A549 (cell line): ENCODE results near the gene FAM20B. TPM values are rescaled to one million over a fixed set of nuclear protein-coding genes. Genes with fewer than 3 reads are reported as not detected.

Experiments used
- ATAC-seq, 2 experiments: fragments of 200-7000 bp in 1 of 2; fragments of >200 bp in 1 of 2; cut with Nextera tagmentation in 1 of 2; cut with Tn5 transposase in 1 of 2; 3 replicates each; pipeline versions ENCODE4 v1.8.0 to v1.9.1; 2018 to 2020; ENCODE audit warnings: mild to moderate bottlenecking in 1 of 2, moderate library complexity in 1 of 2
- CTCF ChIA-PET: fragments of 300-600 bp; sonication (Branson Sonifier 250); formaldehyde crosslinking; extraction: SDS; loops from one replicate; lab custom pipeline; 2021; ENCODE audit warnings: antibody characterized with exemption, inconsistent platforms; lab: Yijun Ruan, JAX
- POLR2A ChIA-PET: fragments of 350-600 bp; formaldehyde crosslinking; extraction: SDS; loops from one replicate; lab custom pipeline; 2021; ENCODE audit warnings: antibody characterized with exemption, inconsistent platforms; lab: Yijun Ruan, JAX
- DNase-seq, 2 experiments: peaks; one replicate each; pipeline versions ENCODE4 v3.0.0 to v3.0.0-alpha.2; 2011 to 2016; ENCODE audit warnings: low read depth in 1 of 2, low spot score in 1 of 2
- FAIRE-seq: peaks from 2 replicates; lab custom pipeline; 2011; peaks lifted over from hg19 to GRCh38; lab: Jason Lieb, UNC
- H3K27ac ChIP-seq, 2 experiments: fragments of >200 bp; sonication (Bioruptor Twin); formaldehyde crosslinking; 3 replicates each; pipeline ENCODE4 v1.5.1; 2016 to 2017
- H3K4me1 ChIP-seq: fragments of >200 bp; sonication (Bioruptor Twin); formaldehyde crosslinking; 3 replicates; pipeline ENCODE4 v1.6.1; 2016
- H3K4me2 ChIP-seq: fragments of >200 bp; sonication (Bioruptor Twin); formaldehyde crosslinking; 3 replicates; pipeline ENCODE4 v1.6.1; 2016
- H3K4me3 ChIP-seq: fragments of >200 bp; sonication (Bioruptor Twin); formaldehyde crosslinking; 3 replicates; pipeline ENCODE4 v1.5.1; 2016
- H3K9me3 ChIP-seq: fragments of >200 bp; sonication (Bioruptor Twin); formaldehyde crosslinking; 3 replicates; pipeline ENCODE4 v1.6.1; 2016
- BHLHE40 ChIP-seq: IDR thresholded peaks from 2 replicates; pipeline ENCODE4 v1.6.1; 2012; ENCODE audit warnings: low read depth, low read length, inconsistent platforms
- EHMT2 ChIP-seq: fragments of 200-600 bp; sonication (generic); IDR thresholded peaks from 2 replicates; pipeline ENCODE4 v1.6.1; 2016; ENCODE audit warnings: antibody characterized with exemption, low read depth, mild to moderate bottlenecking, moderate library complexity
- EP300 ChIP-seq, 2 experiments: fragments of >200 bp; sonication (Bioruptor Twin); formaldehyde crosslinking; IDR thresholded peaks; 2 replicates in 1 of 2; 3 replicates in 1 of 2; pipeline ENCODE4 v1.6.1; 2016 to 2017
- FOSL2 ChIP-seq, 2 experiments: fragments of 450-650 bp in 1 of 2; fragments of >200 bp in 1 of 2; sonication (Bioruptor Twin) in 1 of 2; formaldehyde crosslinking; IDR thresholded peaks; 2 replicates each; pipeline versions ENCODE4 v1.5.0 to v1.6.1; 2016 to 2020; ENCODE audit warnings: mild to moderate bottlenecking in 1 of 2, moderate library complexity in 1 of 2
- FOXS1 ChIP-seq: fragments of 250-450 bp; sonication (Bioruptor Pico); IDR thresholded peaks from 2 replicates; pipeline ENCODE4 v1.5.0; 2020; ENCODE audit warnings: mild to moderate bottlenecking, moderate library complexity
- HDAC2 ChIP-seq: fragments of 200-600 bp; sonication (generic); IDR thresholded peaks from 2 replicates; pipeline ENCODE4 v1.6.1; 2016
- HOXB13 ChIP-seq: fragments of 250-450 bp; sonication (Bioruptor Pico); IDR thresholded peaks from 2 replicates; pipeline ENCODE4 v1.5.0; 2020; ENCODE audit warnings: low read depth, mild to moderate bottlenecking, moderate library complexity
- HOXB5 ChIP-seq: fragments of 250-450 bp; sonication (Bioruptor Pico); IDR thresholded peaks from 2 replicates; pipeline ENCODE4 v1.5.0; 2020; ENCODE audit warnings: mild to moderate bottlenecking, moderate library complexity
- JUN ChIP-seq, 2 experiments: fragments of >200 bp; sonication (Bioruptor Twin); formaldehyde crosslinking; IDR thresholded peaks; 2 replicates in 1 of 2; 3 replicates in 1 of 2; pipeline ENCODE4 v1.6.1; 2016 to 2017
- KDM1A ChIP-seq: fragments of 200-600 bp; sonication (generic); IDR thresholded peaks from 2 replicates; pipeline ENCODE4 v1.6.1; 2016; ENCODE audit warnings: low read depth, mild to moderate bottlenecking
- KDM5A ChIP-seq: fragments of 200-600 bp; sonication (generic); IDR thresholded peaks from 2 replicates; pipeline ENCODE4 v1.6.1; 2016; ENCODE audit warnings: antibody characterized with exemption, mild to moderate bottlenecking
- MAFK ChIP-seq: fragments of 450-650 bp; IDR thresholded peaks from 2 replicates; pipeline ENCODE4 v1.6.1; 2014; ENCODE audit not compliant: partially characterized antibody
- MAZ ChIP-seq: fragments of 150-350 bp; IDR thresholded peaks from 2 replicates; pipeline ENCODE4 v1.6.1; 2014; ENCODE audit warnings: antibody characterized with exemption, low read depth, low read length, borderline replicate concordance
- NFE2L2 ChIP-seq: fragments of 150-350 bp; conservative IDR thresholded peaks from 2 replicates; pipeline ENCODE4 v1.6.1; 2014; ENCODE audit warnings: low read length
- NPAS2 ChIP-seq: fragments of 250-450 bp; sonication (Bioruptor Pico); IDR thresholded peaks from 2 replicates; pipeline ENCODE4 v1.8.0; 2022; ENCODE audit warnings: mild to moderate bottlenecking, moderate library complexity, borderline replicate concordance
- PHF8 ChIP-seq: fragments of 200-600 bp; sonication (generic); IDR thresholded peaks from 2 replicates; pipeline ENCODE4 v1.6.1; 2016; ENCODE audit warnings: low read depth, mild to moderate bottlenecking, antibody characterized with exemption, moderate library complexity, borderline replicate concordance
- POLR2A ChIP-seq: IDR thresholded peaks from 2 replicates; pipeline ENCODE4 v1.6.1; 2012; ENCODE audit warnings: mild to moderate bottlenecking, low read length
- RAD21 ChIP-seq, 2 experiments: fragments of >200 bp in 1 of 2; sonication (Bioruptor Twin) in 1 of 2; formaldehyde crosslinking in 1 of 2; IDR thresholded peaks in 1 of 2; conservative IDR thresholded peaks in 1 of 2; 2 replicates in 1 of 2; 3 replicates in 1 of 2; pipeline ENCODE4 v1.6.1; 2012 to 2018; ENCODE audit warnings: inconsistent platforms in 1 of 2
- RARB ChIP-seq: fragments of 250-450 bp; sonication (Bioruptor Pico); IDR thresholded peaks from 2 replicates; pipeline ENCODE4 v1.8.0; 2021; ENCODE audit warnings: mild to moderate bottlenecking, moderate library complexity
- RFX5 ChIP-seq: fragments of 450-650 bp; IDR thresholded peaks from 2 replicates; pipeline ENCODE4 v1.7.1; 2014; ENCODE audit warnings: antibody characterized with exemption, mild to moderate bottlenecking, moderate library complexity
- RNF2 ChIP-seq: fragments of 200-600 bp; sonication (generic); IDR thresholded peaks from 2 replicates; pipeline ENCODE4 v1.6.1; 2016; ENCODE audit warnings: low read depth, mild to moderate bottlenecking, antibody characterized with exemption, moderate library complexity, borderline replicate concordance
- SMC3 ChIP-seq: fragments of >200 bp; sonication (Bioruptor Twin); formaldehyde crosslinking; IDR thresholded peaks from 3 replicates; pipeline ENCODE4 v1.6.1; 2018; ENCODE audit warnings: inconsistent platforms
- TP53 ChIP-seq: fragments of 250-450 bp; sonication (Bioruptor Pico); IDR thresholded peaks from 2 replicates; pipeline ENCODE4 v1.5.0; 2021; ENCODE audit warnings: mild to moderate bottlenecking, moderate library complexity
- ZFP36 ChIP-seq: fragments of 450-650 bp; IDR thresholded peaks from 2 replicates; pipeline ENCODE4 v1.6.1; 2014; ENCODE audit warnings: borderline replicate concordance; ENCODE audit not compliant: partially characterized antibody
- ZNF302 ChIP-seq: fragments of 250-450 bp; sonication (Bioruptor Pico); IDR thresholded peaks from 2 replicates; pipeline ENCODE4 v1.9.0; 2021; ENCODE audit warnings: inconsistent platforms, mild to moderate bottlenecking, moderate library complexity
- WGBS: methylation state at CpG from one replicate; pipeline ENCODE4 v1.1.6; 2017; ENCODE audit errors: missing lambda C conversion rate; 5-methylcytosine and 5-hydroxymethylcytosine counted together
- polyA plus RNA-seq, 4 experiments: library from polyadenylated mRNA; depleted of rRNA in 3 of 4; stranded (reverse); fragments of >200 nt; fragmentation: RNase III in 1 of 4; extraction: RNeasy Plus Mini Kit Qiagen cat#74134 plus additional on column Dnase treatment in 1 of 4; gene quantifications; 2 replicates in 3 of 4; 3 replicates in 1 of 4; pipeline ENCODE4 v1.2.3, GENCODE V29; 2011 to 2017
- TF ChIP-seq, protein P1 (sequence below): IDR thresholded peaks from 2 replicates; pipeline ENCODE4 v1.6.1; 2012; ENCODE audit warnings: low read depth, borderline replicate concordance
- TF ChIP-seq, protein P2 (sequence below): fragments of 450-650 bp; IDR thresholded peaks from 2 replicates; pipeline ENCODE4 v1.6.1; 2014; ENCODE audit warnings: antibody characterized with exemption
- TF ChIP-seq, protein P3 (sequence below): fragments of 250-450 bp; sonication (Bioruptor Pico); IDR thresholded peaks from 2 replicates; pipeline ENCODE4 v1.5.0; 2020; ENCODE audit warnings: low read depth, mild to moderate bottlenecking, moderate library complexity
- TF ChIP-seq, protein P4 (sequence below): IDR thresholded peaks from 2 replicates; pipeline ENCODE4 v1.6.1; 2012
- TF ChIP-seq, protein P5 (sequence below): fragments of >200 bp; sonication (Bioruptor Twin); formaldehyde crosslinking; IDR thresholded peaks from 3 replicates; pipeline ENCODE4 v1.6.1; 2016
- TF ChIP-seq, protein P6 (sequence below): IDR thresholded peaks from 2 replicates; pipeline ENCODE4 v1.6.1; 2012

FAM20B gene
- polyA plus RNA-seq, 2 of the 4 experiments (the other 2 are of a cell fraction) = 24.2 to 35.3 TPM

DNA sequence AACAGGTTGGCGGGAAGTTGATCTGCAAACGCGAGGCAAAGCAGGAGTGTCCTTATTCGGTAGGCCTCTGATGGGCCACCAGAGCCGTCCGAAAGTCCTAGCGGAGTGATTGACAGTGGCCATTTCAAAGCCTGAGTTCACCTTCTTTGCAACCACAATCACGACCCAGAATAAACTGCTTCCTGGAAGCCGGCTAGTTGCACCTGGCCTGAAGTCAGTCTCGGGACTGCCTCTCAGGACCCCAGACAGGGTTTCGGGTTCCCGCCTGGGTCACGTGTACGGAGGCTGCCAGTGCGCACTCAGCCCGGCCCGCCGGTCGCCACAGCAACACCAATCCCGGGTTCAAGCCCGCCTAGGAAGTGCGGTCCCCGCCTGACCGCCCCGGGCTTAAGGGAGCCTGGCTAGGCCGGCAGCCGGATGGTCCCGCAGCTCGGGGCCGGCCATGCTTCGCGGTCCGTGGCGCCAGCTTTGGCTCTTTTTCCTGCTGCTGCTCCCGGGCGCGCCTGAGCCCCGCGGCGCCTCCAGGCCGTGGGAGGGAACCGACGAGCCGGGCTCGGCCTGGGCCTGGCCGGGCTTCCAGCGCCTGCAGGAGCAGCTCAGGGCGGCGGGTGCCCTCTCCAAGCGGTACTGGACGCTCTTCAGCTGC lies 56.1 kb downstream of the FAM20B start, which contains the start of gene TOR3A:
TSS of gene TOR3A (plus strand) at position 384 of the 646 bp plus-strand sequence. CDS start at position 443, 59 bp downstream.
- peak; percentile 83 to 88 for DNase-seq
- H3K4me1 ChIP-seq = peaks cover 23% of the 10 kb centered on the region; the same call in 1 of the 3 replicates
- CTCF ChIA-PET = interaction anchor here (1.0 to 6.2 kb wide), 9 partner anchors 18 to 550 kb away, joined by 4 to 28 read pairs (median 7); no protein-coding TSS in a partner anchor
- POLR2A ChIA-PET = interaction anchor here (0.6 to 1.6 kb wide), 4 partner anchors 39 to 303 kb away, joined by 3 to 5 read pairs (median 4); partner anchors contain the start of genes AXDND1 and SOAT1
- H3K4me2 ChIP-seq = peak within 1 kb of the TSS; percentile 97
- FAIRE-seq = no peak
- TF ChIP-seq EP300 (IDR thresholded peaks at IDR 0.05) (no peak), RNF2 (no peak; the same call in 1 of the 2 replicates), EHMT2 (no peak), SMC3 (no peak), KDM5A (no peak), RFX5 (0 out of 2 replicates have a peak, but pooled peaks have one; percentile 17), MAFK (no peak), MAZ (no peak), KDM1A (no peak), TP53 (no peak), NPAS2 (CRISPR knock-in tag) (peak; percentile 70; the same call in 1 of the 2 replicates), RAD21 (conservative IDR thresholded peaks at IDR 0.05 in 1 of 2, IDR thresholded peaks at IDR 0.05 in 1 of 2) (no peak), HOXB5 (no peak), FOSL2 (IDR thresholded peaks at IDR 0.05) (no peak), FOSL2 (CRISPR knock-in tag; IDR thresholded peaks at IDR 0.05) (no peak), NFE2L2 (no peak), HOXB13 (CRISPR knock-in tag) (0 out of 2 replicates have a peak, but pooled peaks have one; percentile 26), HDAC2 (no peak), ZFP36 (no peak), RARB (no peak), PHF8 (peak; percentile 79), BHLHE40 (no peak), JUN (IDR thresholded peaks at IDR 0.05) (peak; percentile 44 to 75; a peak in 3 of 5 replicates), FOXS1 (no peak), POLR2A (peak; percentile 88), ZNF302 (no peak)
- TF ChIP-seq, protein P1, sequence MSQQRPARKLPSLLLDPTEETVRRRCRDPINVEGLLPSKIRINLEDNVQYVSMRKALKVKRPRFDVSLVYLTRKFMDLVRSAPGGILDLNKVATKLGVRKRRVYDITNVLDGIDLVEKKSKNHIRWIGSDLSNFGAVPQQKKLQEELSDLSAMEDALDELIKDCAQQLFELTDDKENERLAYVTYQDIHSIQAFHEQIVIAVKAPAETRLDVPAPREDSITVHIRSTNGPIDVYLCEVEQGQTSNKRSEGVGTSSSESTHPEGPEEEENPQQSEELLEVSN = peak; percentile 84
- TF ChIP-seq, protein P2, sequence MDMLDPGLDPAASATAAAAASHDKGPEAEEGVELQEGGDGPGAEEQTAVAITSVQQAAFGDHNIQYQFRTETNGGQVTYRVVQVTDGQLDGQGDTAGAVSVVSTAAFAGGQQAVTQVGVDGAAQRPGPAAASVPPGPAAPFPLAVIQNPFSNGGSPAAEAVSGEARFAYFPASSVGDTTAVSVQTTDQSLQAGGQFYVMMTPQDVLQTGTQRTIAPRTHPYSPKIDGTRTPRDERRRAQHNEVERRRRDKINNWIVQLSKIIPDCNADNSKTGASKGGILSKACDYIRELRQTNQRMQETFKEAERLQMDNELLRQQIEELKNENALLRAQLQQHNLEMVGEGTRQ = peak; percentile 89
- TF ChIP-seq, protein P3, sequence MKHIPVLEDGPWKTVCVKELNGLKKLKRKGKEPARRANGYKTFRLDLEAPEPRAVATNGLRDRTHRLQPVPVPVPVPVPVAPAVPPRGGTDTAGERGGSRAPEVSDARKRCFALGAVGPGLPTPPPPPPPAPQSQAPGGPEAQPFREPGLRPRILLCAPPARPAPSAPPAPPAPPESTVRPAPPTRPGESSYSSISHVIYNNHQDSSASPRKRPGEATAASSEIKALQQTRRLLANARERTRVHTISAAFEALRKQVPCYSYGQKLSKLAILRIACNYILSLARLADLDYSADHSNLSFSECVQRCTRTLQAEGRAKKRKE (CRISPR knock-in tag) = peak; percentile 53; the same call in 1 of the 2 replicates
- TF ChIP-seq, protein P4, sequence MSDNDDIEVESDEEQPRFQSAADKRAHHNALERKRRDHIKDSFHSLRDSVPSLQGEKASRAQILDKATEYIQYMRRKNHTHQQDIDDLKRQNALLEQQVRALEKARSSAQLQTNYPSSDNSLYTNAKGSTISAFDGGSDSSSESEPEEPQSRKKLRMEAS = peak; percentile 54; the same call in 1 of the 2 replicates
- TF ChIP-seq, protein P5, sequence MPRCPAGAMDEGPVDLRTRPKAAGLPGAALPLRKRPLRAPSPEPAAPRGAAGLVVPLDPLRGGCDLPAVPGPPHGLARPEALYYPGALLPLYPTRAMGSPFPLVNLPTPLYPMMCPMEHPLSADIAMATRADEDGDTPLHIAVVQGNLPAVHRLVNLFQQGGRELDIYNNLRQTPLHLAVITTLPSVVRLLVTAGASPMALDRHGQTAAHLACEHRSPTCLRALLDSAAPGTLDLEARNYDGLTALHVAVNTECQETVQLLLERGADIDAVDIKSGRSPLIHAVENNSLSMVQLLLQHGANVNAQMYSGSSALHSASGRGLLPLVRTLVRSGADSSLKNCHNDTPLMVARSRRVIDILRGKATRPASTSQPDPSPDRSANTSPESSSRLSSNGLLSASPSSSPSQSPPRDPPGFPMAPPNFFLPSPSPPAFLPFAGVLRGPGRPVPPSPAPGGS = peak; percentile 61; the same call in 1 of the 3 replicates
- TF ChIP-seq, protein P6, sequence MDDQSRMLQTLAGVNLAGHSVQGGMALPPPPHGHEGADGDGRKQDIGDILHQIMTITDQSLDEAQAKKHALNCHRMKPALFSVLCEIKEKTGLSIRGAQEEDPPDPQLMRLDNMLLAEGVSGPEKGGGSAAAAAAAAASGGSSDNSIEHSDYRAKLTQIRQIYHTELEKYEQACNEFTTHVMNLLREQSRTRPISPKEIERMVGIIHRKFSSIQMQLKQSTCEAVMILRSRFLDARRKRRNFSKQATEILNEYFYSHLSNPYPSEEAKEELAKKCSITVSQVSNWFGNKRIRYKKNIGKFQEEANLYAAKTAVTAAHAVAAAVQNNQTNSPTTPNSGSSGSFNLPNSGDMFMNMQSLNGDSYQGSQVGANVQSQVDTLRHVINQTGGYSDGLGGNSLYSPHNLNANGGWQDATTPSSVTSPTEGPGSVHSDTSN = no peak
- H3K27ac ChIP-seq = peak within 1 kb of the TSS; percentile 87 to 95
- no peaks in the 10 kb centered on the region for H3K9me3 ChIP-seq
- WGBS = 9% methylated on average over 9 of the region's 51 CpGs
- peak; percentile 81 to 92 for ATAC-seq
- H3K4me3 ChIP-seq = peak within 1 kb of the TSS; percentile 77
